HG03432 (cell line): ENCODE data around the gene MEA1.

Source experiments
- ATAC-seq: cut with Tn5 transposase; IDR thresholded peaks from one replicate; pipeline ENCODE4 v1.9.1; 2021; ENCODE audit warnings: mild to moderate bottlenecking, moderate library complexity; ENCODE audit not compliant: unreplicated experiment

The MEA1 gene

GRCh38 chr6:42978487-42978838 lies 35.3 kb downstream of the MEA1 start:
- no peak for ATAC-seq

DNA sequence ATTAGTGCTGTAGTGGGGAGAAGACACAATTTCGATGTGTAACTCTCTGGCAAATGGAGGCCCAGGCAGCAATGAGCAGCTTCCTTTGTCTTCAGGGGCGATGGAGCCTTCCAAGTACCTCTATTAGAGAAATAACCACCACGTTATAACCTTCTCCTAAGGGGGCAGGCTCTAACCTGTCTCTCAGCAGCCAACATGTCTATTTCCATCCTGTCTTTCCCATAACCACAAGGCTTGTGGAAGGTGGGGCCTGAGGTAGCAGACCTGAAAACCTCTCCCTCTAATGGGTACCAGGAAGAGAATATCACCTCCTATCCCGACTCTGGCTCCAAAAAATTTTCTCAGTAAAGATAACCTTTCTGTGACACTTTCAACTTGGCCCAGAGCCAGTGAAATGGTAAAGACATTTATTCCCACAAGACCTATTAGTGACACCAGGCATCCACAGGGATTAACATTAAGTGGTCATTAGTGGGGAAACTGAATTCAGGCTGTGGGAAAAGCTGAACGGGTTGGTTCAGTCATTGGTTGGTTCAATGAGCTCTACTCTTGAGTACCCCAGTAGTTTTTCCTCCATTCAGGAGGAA lies 38.7 kb downstream of the MEA1 start:
- ATAC-seq = no peak

DNA sequence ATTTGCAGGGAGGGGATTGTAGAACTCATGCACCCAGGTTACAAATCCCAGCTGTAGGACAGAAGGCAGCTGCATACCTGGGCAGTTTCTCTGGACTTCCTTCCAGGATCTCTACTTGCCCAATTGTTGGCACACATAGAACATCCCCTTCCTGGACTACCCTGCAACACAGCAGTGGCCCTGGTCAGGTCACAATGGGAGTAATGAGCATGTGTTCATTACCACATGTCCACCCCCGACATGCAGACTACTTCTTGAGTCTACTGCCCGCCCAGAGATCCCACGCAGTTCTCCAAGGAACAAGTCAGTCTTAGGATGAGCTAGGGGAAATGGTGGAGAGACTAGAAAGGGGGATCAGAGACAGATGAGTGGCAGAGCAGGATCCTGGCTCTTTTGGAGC lies 39.8 kb downstream of the MEA1 start:
- ATAC-seq = no peak

DNA sequence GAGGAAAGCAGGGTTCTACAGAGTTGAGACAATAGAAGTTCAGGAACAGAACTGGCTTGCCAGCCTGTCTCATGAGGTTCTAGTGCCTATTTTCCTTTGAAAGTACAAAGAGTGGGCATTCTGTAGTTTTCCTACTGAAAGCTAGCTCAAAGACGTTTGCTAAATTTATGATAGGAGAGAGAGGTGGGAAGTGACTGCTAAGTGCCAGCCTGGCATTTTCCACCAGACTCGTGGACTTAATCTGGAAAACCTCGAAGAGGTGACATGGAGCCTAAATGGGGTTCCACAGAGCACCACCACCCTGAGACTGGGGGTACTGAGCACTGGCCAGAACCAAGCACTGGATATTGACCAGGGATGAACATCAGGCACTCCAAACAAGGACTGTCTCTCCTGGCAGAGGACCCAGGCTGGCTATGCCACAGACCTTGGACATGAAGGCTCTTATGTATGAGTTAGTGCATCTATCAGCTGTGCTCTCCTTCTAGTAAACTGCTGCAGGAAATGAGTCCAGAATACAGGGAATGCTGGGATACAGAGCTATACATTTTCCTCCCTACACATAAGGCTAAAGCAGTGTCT lies 41.9 kb downstream of the MEA1 start:
- ATAC-seq = no peak

GRCh38 chr6:42970871-42971612 lies 42.7 kb downstream of the MEA1 start:
- ATAC-seq = no peak

DNA sequence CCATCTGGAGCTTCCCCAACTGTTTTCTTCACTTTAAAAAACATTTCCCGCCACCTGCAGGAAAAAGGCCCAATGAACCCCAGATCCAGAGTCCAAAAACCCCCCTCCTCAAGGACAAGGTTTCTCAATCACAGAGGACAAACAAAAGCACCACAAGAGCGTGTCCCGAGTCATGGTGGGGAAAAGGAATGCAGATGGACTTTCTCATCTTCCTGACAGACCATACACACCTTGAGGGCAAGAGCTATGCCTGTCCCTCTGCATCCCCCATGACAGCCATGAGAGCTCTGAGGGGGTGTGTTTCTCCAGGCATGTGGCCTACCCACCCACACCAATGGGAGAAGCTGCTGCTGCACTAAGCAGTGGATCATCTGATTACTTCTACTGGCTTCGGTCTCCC lies 43.8 kb downstream of the MEA1 start:
- no peak for ATAC-seq

- ATAC-seq = no peak
Measured at GRCh38 chr6:42969431-42969830, 44.3 kb downstream of the MEA1 start.

GRCh38 chr6:42968783-42969182 lies 45.0 kb downstream of the MEA1 start:
- no peak for ATAC-seq

DNA sequence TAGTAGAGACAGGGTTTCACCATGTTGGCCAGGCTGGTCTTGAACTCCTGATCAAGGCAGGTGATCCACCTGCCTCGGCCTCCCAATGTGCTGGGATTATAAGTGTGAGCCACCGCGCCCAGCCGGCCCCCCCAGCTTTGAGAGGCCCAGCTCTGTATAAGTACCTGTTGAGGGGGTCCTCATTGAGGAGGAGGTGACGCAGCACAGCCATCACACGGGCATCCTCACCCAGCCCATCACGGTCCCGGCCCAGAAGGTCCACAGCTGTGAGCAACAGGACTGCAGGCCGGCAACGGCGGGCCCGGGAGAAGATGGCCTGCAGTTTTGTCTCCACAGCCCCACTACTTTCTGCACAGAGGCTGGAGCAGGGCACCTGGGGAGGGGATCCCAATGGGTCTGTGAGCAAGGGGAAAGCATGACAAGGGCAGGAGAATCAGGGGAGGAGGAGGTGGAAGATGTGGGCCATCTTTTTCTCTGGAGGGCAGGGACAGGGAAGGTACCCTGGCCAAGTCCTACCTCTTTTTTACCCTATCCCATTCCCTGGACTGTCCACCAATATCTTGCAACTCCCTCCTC lies 45.5 kb downstream of the MEA1 start:
- ATAC-seq = no peak

DNA sequence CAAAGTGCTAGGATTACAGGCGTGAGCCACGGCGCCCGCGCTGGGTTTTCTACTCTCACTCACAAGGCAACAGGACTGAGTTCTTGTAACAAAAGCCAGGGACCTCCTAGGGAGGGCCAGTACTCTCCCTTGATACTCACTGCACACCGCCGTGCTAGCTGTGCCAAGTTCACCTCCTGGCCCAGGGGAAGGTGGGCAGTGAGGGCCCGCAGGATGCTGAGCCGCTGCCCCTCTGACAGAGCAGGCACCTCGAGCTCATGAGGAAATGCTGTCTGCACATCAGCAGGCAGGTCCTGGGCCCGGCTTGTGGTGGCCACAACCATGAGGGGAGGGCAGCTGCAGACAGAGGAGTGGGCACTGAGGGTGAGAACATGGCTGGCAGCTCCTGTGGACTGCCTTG lies 46.5 kb downstream of the MEA1 start:
- no peak for ATAC-seq

DNA sequence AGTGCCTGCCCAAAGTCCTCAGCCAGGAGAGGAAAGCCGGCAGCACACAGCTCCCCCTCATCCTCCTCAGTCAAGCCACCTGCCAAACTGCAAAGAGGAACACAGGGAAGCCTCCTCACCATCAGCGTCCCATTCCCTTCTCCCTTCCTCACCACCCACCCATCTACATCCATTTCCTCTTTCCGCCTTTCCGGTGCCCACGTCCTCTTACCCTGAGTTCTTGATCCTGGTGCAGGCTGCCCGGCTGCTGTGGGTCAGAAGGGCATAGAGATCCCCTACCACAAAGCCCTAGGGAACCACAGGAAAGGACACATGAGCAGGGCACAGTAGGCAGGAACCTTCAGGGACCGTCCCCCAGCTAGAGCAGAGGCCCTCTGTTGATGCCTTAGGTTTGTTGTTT lies 47.2 kb downstream of the MEA1 start:
- no peak for ATAC-seq

- ATAC-seq = no peak
Measured at GRCh38 chr6:42963855-42964605, 49.7 kb downstream of the MEA1 start.

GRCh38 chr6:42963179-42963854 lies 50.4 kb downstream of the MEA1 start:
- no peak for ATAC-seq

GRCh38 chr6:42962502-42963178 lies 51.1 kb downstream of the MEA1 start:
- ATAC-seq = no peak

DNA sequence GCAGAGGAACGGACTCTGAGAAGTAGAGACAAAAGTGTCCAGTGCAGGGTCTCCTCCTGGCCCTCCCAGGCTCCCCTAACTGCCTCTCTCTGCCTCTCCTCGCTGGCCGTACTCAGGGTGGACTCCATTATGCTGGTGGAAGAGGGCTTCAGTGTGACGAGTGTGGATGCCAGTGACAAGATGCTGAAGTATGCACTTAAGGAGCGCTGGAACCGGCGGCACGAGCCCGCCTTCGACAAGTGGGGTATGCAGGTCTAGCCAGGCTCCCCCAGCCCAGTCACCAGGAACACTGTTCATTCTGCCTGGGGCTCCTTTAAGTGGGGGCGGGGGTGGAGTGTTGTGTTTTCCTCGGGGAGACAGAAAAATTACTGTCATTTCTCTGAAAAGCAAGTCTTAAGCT lies 51.6 kb downstream of the MEA1 start:
- ATAC-seq = no peak
